A549 (cell line): Measurements from ENCODE around the gene RAB3B. TPM values are rescaled to one million over a fixed set of nuclear protein-coding genes. Genes with fewer than 3 reads are reported as not detected.

Experiments
- ATAC-seq, 2 experiments: fragments of 200-7000 bp in 1 of 2; fragments of >200 bp in 1 of 2; cut with Nextera tagmentation in 1 of 2; cut with Tn5 transposase in 1 of 2; 3 replicates each; pipeline versions ENCODE4 v1.8.0 to v1.9.1; 2018 to 2020; ENCODE audit warnings: mild to moderate bottlenecking in 1 of 2, moderate library complexity in 1 of 2
- CTCF ChIA-PET: fragments of 300-600 bp; sonication (Branson Sonifier 250); formaldehyde crosslinking; extraction: SDS; loops from one replicate; lab custom pipeline; 2021; ENCODE audit warnings: antibody characterized with exemption, inconsistent platforms; lab: Yijun Ruan, JAX
- POLR2A ChIA-PET: fragments of 350-600 bp; formaldehyde crosslinking; extraction: SDS; loops from one replicate; lab custom pipeline; 2021; ENCODE audit warnings: antibody characterized with exemption, inconsistent platforms; lab: Yijun Ruan, JAX
- DNase-seq, 2 experiments: peaks; one replicate each; pipeline versions ENCODE4 v3.0.0 to v3.0.0-alpha.2; 2011 to 2016; ENCODE audit warnings: low read depth in 1 of 2, low spot score in 1 of 2
- FAIRE-seq: peaks from 2 replicates; lab custom pipeline; 2011; peaks lifted over from hg19 to GRCh38; lab: Jason Lieb, UNC
- H3K27ac ChIP-seq, 2 experiments: fragments of >200 bp; sonication (Bioruptor Twin); formaldehyde crosslinking; 3 replicates each; pipeline ENCODE4 v1.5.1; 2016 to 2017
- H3K4me1 ChIP-seq: fragments of >200 bp; sonication (Bioruptor Twin); formaldehyde crosslinking; 3 replicates; pipeline ENCODE4 v1.6.1; 2016
- H3K4me2 ChIP-seq: fragments of >200 bp; sonication (Bioruptor Twin); formaldehyde crosslinking; 3 replicates; pipeline ENCODE4 v1.6.1; 2016
- H3K4me3 ChIP-seq: fragments of >200 bp; sonication (Bioruptor Twin); formaldehyde crosslinking; 3 replicates; pipeline ENCODE4 v1.5.1; 2016
- H3K9me3 ChIP-seq: fragments of >200 bp; sonication (Bioruptor Twin); formaldehyde crosslinking; 3 replicates; pipeline ENCODE4 v1.6.1; 2016
- CBX8 ChIP-seq: fragments of 200-600 bp; sonication (generic); IDR thresholded peaks from 2 replicates; pipeline ENCODE4 v1.6.1; 2016
- CEBPB ChIP-seq, 2 experiments: fragments of >200 bp in 1 of 2; sonication (Bioruptor Twin) in 1 of 2; formaldehyde crosslinking in 1 of 2; IDR thresholded peaks; 2 replicates each; pipeline ENCODE4 v1.6.1; 2012 to 2016
- CTCF ChIP-seq: fragments of >200 bp; sonication (Bioruptor Twin); formaldehyde crosslinking; IDR thresholded peaks from 3 replicates; pipeline ENCODE4 v1.5.1; 2016
- EP300 ChIP-seq, 2 experiments: fragments of >200 bp; sonication (Bioruptor Twin); formaldehyde crosslinking; IDR thresholded peaks; 2 replicates in 1 of 2; 3 replicates in 1 of 2; pipeline ENCODE4 v1.6.1; 2016 to 2017
- ESRRA ChIP-seq: fragments of 150-350 bp; IDR thresholded peaks from 2 replicates; pipeline ENCODE4 v1.6.1; 2014; ENCODE audit warnings: mild to moderate bottlenecking, low read length, borderline replicate concordance
- FOSL2 ChIP-seq, 2 experiments: fragments of 450-650 bp in 1 of 2; fragments of >200 bp in 1 of 2; sonication (Bioruptor Twin) in 1 of 2; formaldehyde crosslinking; IDR thresholded peaks; 2 replicates each; pipeline versions ENCODE4 v1.5.0 to v1.6.1; 2016 to 2020; ENCODE audit warnings: mild to moderate bottlenecking in 1 of 2, moderate library complexity in 1 of 2
- HOXB13 ChIP-seq: fragments of 250-450 bp; sonication (Bioruptor Pico); IDR thresholded peaks from 2 replicates; pipeline ENCODE4 v1.5.0; 2020; ENCODE audit warnings: low read depth, mild to moderate bottlenecking, moderate library complexity
- JUNB ChIP-seq: fragments of >200 bp; sonication (Bioruptor Twin); formaldehyde crosslinking; IDR thresholded peaks from 2 replicates; pipeline ENCODE4 v1.6.1; 2016
- KDM1A ChIP-seq: fragments of 200-600 bp; sonication (generic); IDR thresholded peaks from 2 replicates; pipeline ENCODE4 v1.6.1; 2016; ENCODE audit warnings: low read depth, mild to moderate bottlenecking
- NFE2L2 ChIP-seq: fragments of 150-350 bp; conservative IDR thresholded peaks from 2 replicates; pipeline ENCODE4 v1.6.1; 2014; ENCODE audit warnings: low read length
- PHF8 ChIP-seq: fragments of 200-600 bp; sonication (generic); IDR thresholded peaks from 2 replicates; pipeline ENCODE4 v1.6.1; 2016; ENCODE audit warnings: low read depth, mild to moderate bottlenecking, antibody characterized with exemption, moderate library complexity, borderline replicate concordance
- POLR2AphosphoS2 ChIP-seq: conservative IDR thresholded peaks from 2 replicates; pipeline ENCODE4 v1.6.1; 2012; ENCODE audit warnings: low read length, improper control_type of control experiment, inconsistent platforms
- RARB ChIP-seq: fragments of 250-450 bp; sonication (Bioruptor Pico); IDR thresholded peaks from 2 replicates; pipeline ENCODE4 v1.8.0; 2021; ENCODE audit warnings: mild to moderate bottlenecking, moderate library complexity
- RCOR1 ChIP-seq: fragments of 150-350 bp; IDR thresholded peaks from 2 replicates; pipeline ENCODE4 v1.6.1; 2014; ENCODE audit warnings: antibody characterized with exemption, low read length, low read depth
- REST ChIP-seq: fragments of 200-600 bp; sonication (generic); IDR thresholded peaks from 2 replicates; pipeline ENCODE4 v1.6.1; 2016; ENCODE audit warnings: antibody characterized with exemption, mild to moderate bottlenecking, moderate library complexity
- SREBF2 ChIP-seq: fragments of 450-650 bp; IDR thresholded peaks from 2 replicates; pipeline ENCODE4 v1.6.1; 2014; ENCODE audit warnings: mild to moderate bottlenecking, moderate library complexity
- TP53 ChIP-seq: fragments of 250-450 bp; sonication (Bioruptor Pico); IDR thresholded peaks from 2 replicates; pipeline ENCODE4 v1.5.0; 2021; ENCODE audit warnings: mild to moderate bottlenecking, moderate library complexity
- USF2 ChIP-seq: fragments of 450-650 bp; IDR thresholded peaks from 2 replicates; pipeline ENCODE4 v1.6.1; 2014; ENCODE audit warnings: antibody characterized with exemption
- WGBS: methylation state at CpG from one replicate; pipeline ENCODE4 v1.1.6; 2017; ENCODE audit errors: missing lambda C conversion rate; 5-methylcytosine and 5-hydroxymethylcytosine counted together
- polyA minus RNA-seq: library from RNA; depleted of rRNA, polyadenylated mRNA; stranded (reverse); fragments of >200 nt; gene quantifications from 2 replicates; pipeline ENCODE4 v1.2.3, GENCODE V29; 2011; rRNA and poly(A)+ RNA removed
- polyA plus RNA-seq, 4 experiments: library from polyadenylated mRNA; depleted of rRNA in 3 of 4; stranded (reverse); fragments of >200 nt; fragmentation: RNase III in 1 of 4; extraction: RNeasy Plus Mini Kit Qiagen cat#74134 plus additional on column Dnase treatment in 1 of 4; gene quantifications; 2 replicates in 3 of 4; 3 replicates in 1 of 4; pipeline ENCODE4 v1.2.3, GENCODE V29; 2011 to 2017
- TF ChIP-seq, protein P1 (sequence below): fragments of 250-450 bp; sonication (Bioruptor Pico); IDR thresholded peaks from 2 replicates; pipeline ENCODE4 v1.5.0; 2020; ENCODE audit warnings: low read depth, mild to moderate bottlenecking, moderate library complexity

RAB3B gene, protein sequence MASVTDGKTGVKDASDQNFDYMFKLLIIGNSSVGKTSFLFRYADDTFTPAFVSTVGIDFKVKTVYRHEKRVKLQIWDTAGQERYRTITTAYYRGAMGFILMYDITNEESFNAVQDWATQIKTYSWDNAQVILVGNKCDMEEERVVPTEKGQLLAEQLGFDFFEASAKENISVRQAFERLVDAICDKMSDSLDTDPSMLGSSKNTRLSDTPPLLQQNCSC
- polyA plus RNA-seq (2011; rRNA removed) (6.9 and 7.9 TPM in 2 replicates), polyA plus RNA-seq (2017; fragmentation: RNase III; extraction: RNeasy Plus Mini Kit Qiagen cat#74134 plus additional on column Dnase treatment) (10.9 to 15.1 TPM (median 13.6 TPM) in 3 replicates), polyA minus RNA-seq (12.5 and 13.5 TPM in 2 replicates)
- polyA plus RNA-seq (2012; cell fraction: cytosol; rRNA removed) = 1.6 and 2.2 TPM in 2 replicates
- 1.2 and 1.9 TPM in 2 replicates for polyA plus RNA-seq (2012; cell fraction: nucleus; rRNA removed)

DNA sequence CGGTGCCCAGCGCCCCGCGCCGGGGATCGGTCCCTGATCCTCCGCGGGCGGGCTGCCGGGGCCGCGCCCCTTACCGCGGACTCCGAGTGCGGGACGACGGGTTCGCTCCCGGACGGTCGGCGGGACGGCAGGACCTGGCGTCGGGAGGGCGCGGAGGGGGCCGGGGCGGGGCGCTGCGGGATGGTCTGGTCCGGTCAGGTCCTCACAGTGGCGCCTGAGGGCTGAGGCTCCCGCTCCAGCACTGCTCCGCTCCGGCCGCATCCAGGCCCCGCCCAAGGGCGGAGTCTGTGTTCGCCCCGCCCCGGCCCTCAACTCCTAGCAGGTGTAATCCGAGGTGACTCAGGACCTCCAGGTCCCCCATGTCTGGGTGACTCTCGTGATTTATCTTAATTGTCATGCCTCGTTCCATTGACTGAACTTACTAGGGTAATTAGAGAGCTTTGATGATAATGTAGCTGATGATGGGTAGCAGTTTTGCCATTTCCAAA is at the start of gene RAB3B:
Gene RAB3B (minus strand): TSS at position 223 of the 488 bp plus-strand sequence. CDS start 13,583 bp downstream, outside the sequence.
- ATAC-seq (peak; percentile 98), DNase-seq (peak; percentile 51 to 70), FAIRE-seq (no peak)
- Histone ChIP-seq H3K4me3 (peak within 1 kb of the TSS; percentile 92), H3K4me2 (peak within 1 kb of the TSS; percentile 77), H3K4me1 (no peaks in the 10 kb centered on the region), H3K9me3 (no peaks in the 10 kb centered on the region), H3K27ac (peak within 1 kb of the TSS; percentile 81 to 93)
- WGBS = 9% methylated on average over 7 of the region's 46 CpGs
- TF ChIP-seq, protein P1, sequence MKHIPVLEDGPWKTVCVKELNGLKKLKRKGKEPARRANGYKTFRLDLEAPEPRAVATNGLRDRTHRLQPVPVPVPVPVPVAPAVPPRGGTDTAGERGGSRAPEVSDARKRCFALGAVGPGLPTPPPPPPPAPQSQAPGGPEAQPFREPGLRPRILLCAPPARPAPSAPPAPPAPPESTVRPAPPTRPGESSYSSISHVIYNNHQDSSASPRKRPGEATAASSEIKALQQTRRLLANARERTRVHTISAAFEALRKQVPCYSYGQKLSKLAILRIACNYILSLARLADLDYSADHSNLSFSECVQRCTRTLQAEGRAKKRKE = no peak
- TF ChIP-seq PHF8 (peak; percentile 28; the same call in 1 of the 2 replicates), CTCF (no peak)
- POLR2A ChIA-PET = interaction anchor here (0.6 kb wide), 1 partner anchor 341 kb away, joined by 3 read pairs; no protein-coding TSS in a partner anchor
- CTCF ChIA-PET = interaction anchor here (1.2 to 2.8 kb wide), 3 partner anchors 10 to 94 kb away, joined by 3 to 9 read pairs (median 6); no protein-coding TSS in a partner anchor

GRCh38 chr1:52037909-52038308 is 47.4 kb upstream of the RAB3B start:
- ATAC-seq (no peak), DNase-seq (no peak), FAIRE-seq (no peak)
- ChIA-PET CTCF (interaction anchor here (0.7 to 1.3 kb wide), 2 partner anchors 15 to 141 kb away, joined by 3 to 4 read pairs; no protein-coding TSS in a partner anchor), POLR2A (no interaction called here)
- Histone ChIP-seq H3K4me3 (no peak overlapping the region), H3K4me1 (peaks cover 18% of the 10 kb centered on the region), H3K27ac (0 out of 6 replicates have a peak overlapping the region, but pooled peaks of 1 of the 2 experiments have one; percentile 19), H3K4me2 (peak overlapping the region; percentile 49), H3K9me3 (no peaks in the 10 kb centered on the region)
- TF ChIP-seq CBX8 (no peak), JUNB (no peak), CEBPB (IDR thresholded peaks at IDR 0.05) (no peak), KDM1A (no peak), CTCF (no peak), REST (no peak), ESRRA (no peak), TP53 (no peak), POLR2AphosphoS2 (no peak), RARB (CRISPR knock-in tag) (no peak), RCOR1 (no peak), USF2 (no peak), SREBF2 (no peak), PHF8 (no peak), FOSL2 (IDR thresholded peaks at IDR 0.05) (no peak), FOSL2 (CRISPR knock-in tag; IDR thresholded peaks at IDR 0.05) (no peak), HOXB13 (CRISPR knock-in tag) (no peak), EP300 (IDR thresholded peaks at IDR 0.05) (no peak), NFE2L2 (no peak)
- 86% methylated on average over 1 of the region's 1 CpG for WGBS
